Brain microvascular endothelial cell (primary cell): ENCODE data around the gene PHC1.

Source experiments
- DNase-seq: peaks from one replicate; pipeline ENCODE4 v3.0.0-alpha.2; 2020
- H3K27ac ChIP-seq: fragments of 250-450 bp; sonication (Bioruptor Pico); 2 replicates; pipeline ENCODE4 v1.5.1; 2020; ENCODE audit warnings: mild to moderate bottlenecking, moderate library complexity
- H3K27me3 ChIP-seq: fragments of 250-450 bp; sonication (Bioruptor Pico); replicated peaks from 2 replicates; pipeline ENCODE4 v1.5.1; 2020; ENCODE audit warnings: mild to moderate bottlenecking
- H3K36me3 ChIP-seq: fragments of 250-450 bp; sonication (Bioruptor Pico); replicated peaks from 2 replicates; pipeline ENCODE4 v1.5.1; 2020; ENCODE audit warnings: mild to moderate bottlenecking
- H3K4me3 ChIP-seq: 2 replicates; pipeline ENCODE4 v1.5.1; 2011; ENCODE audit warnings: low read depth, mild to moderate bottlenecking, control low read depth, low read length, moderate library complexity
- CTCF ChIP-seq: IDR thresholded peaks from 2 replicates; pipeline ENCODE4 v1.5.1; 2011; ENCODE audit warnings: low read depth, mild to moderate bottlenecking, moderate library complexity, low read length, control low read depth, inconsistent platforms; ENCODE audit errors: missing control alignments
- in situ Hi-C: cut with HindIII; loops from 2 replicates; pipeline ENCODE4 v1.10.0; 2017; ENCODE audit warnings: low sequenced_read_pairs, low pct_ligation_motif_present

PHC1 gene

DNA sequence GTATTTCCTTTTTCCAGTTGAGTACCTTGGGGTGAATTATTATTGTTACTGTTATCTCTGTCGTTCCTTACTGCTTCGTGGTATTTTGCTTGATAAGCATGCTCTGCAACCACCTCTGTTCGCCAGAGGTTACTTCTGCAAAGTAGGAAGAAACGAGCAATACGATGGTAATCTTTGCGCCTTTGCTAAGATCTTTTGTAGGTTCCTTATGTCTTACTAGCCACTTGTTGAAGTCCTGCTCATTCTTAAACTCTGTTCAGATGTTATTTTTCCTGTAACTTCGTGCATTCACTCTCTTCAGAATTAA lies 35.9 kb downstream of the PHC1 start:
- H3K27me3 ChIP-seq: no peaks in the 10 kb centered on the region
- in situ Hi-C loops: no loop called here
- DNase-seq: no peak

DNA sequence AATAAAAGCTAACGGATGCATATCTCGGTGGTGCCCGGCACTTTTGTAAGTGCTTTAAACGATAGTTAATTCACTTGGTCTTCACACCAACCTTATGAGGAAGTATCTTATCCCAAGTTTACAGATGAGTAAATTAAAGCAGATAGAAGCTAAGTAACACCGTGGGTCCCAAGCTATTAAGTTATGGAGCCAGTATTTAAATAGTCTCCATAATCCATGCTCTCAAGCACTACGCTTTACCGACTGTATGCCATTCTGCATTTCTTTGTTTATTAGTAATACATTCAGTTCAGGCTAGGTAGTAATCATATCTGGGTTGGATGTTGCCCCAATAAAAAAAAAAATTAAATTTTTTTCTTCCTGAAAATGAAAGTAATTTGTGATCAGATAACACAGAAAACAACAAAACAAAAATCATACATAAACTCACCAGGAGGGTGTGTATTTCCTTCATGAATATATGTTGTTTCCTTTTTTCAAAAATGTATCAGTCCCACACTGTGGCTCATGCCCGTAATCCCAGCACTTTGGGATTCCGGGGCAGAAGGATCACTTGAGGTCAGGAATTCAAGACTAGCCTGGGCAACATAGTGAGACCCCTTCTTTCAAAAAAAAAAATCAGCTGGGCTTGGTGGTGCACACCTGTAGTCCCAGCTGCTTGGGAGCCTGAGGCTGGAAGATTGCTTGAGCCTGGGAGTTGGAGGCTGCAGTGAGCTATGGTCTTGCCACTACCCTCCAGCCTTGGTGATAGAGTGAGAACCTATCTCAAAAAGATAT lies 36.6 kb downstream of the PHC1 start:
- H3K36me3 ChIP-seq: no peaks in the 10 kb centered on the region
- H3K4me3 ChIP-seq: peak overlapping the region; percentile 93
- in situ Hi-C loops: no loop called here
- TF ChIP-seq CTCF: no peak
- DNase-seq: no peak
- no peaks in the 10 kb centered on the region for H3K27me3 ChIP-seq
- H3K27ac ChIP-seq: no peak overlapping the region

More for the DNA sequence above, 35.9 kb downstream of the PHC1 start:
- no peak for TF ChIP-seq CTCF
- Histone ChIP-seq H3K36me3 (peaks cover 2% of the 10 kb centered on the region), H3K4me3 (peak overlapping the region; percentile 93), H3K27ac (peak overlapping the region; percentile 98)

DNA sequence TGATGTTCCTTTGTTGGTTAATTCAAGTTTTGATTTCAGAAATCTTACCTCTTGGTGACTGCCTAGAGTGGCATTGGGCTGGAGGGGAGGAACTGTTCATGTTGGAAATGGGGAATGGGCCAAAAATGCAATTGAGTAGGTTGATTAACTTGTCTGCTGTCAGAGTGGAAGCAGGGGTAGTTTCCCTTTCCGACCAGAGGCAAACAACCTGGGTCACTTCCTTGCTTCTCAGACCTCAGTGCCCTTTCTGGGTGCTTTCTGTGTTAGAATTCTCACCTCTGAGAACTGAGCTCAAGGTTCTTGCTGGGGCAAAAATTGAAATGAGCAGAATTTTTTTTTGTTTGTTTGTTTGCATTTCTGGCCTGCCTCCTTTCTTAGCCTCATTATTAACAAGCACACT lies 37.4 kb downstream of the PHC1 start:
- H3K27ac ChIP-seq: no peak overlapping the region
- no peaks in the 10 kb centered on the region for H3K27me3 ChIP-seq
- no peak for TF ChIP-seq CTCF
- in situ Hi-C loops: no loop called here
- no peak for DNase-seq
- H3K4me3 ChIP-seq: no peak overlapping the region
- H3K36me3 ChIP-seq: no peaks in the 10 kb centered on the region

DNA sequence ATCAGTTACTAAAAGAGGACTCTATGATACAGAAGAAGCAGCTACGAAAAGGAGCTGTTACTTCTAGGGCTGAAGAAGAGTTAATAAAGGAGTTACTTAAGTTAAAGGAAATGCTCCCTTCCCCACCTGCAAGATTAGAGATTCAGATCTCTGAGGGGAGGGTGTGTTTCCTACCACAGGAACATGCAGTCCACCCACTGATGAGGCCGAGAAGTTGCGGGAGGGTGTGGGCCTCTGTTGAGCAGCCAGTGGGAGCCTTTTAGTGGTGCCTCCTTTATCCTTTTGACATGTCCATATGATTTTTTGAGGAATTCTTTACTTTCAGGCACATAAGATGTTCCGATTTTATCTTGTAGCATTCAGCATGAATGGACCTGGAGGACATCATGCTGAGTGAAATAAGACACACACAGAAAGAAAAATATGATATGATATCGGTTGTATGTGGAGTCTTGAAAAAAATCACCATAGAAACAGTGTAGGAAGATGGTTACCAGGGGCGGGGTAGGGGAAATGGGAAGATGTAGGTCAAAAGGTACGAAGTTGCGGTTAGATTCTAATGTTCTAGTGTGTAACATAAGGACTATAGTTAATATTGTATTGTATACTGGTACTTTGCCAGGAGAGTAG lies 39.6 kb downstream of the PHC1 start:
- Histone ChIP-seq H3K4me3 (no peak overlapping the region), H3K27ac (no peak overlapping the region), H3K36me3 (no peaks in the 10 kb centered on the region), H3K27me3 (no peaks in the 10 kb centered on the region)
- in situ Hi-C loops: no loop called here
- TF ChIP-seq CTCF: no peak
- no peak for DNase-seq

DNA sequence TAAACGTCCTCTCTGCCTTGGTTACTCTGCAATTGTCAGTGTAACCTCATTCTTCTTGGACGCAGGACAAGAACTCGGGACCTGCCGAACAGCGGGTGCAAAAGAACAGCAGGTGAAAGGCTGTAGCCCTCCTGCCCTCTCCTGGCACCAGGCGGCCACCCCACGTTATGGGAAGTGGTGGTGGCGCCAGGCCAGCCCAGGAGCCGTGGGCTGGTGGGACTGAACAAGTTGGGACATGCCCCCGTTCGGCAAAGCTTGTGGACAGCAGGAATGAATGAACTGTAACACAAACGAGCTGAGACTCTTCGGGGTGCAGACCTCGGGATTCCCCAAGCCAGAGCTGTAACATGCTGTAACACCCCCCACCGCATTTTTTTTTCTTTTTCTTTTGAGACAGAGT lies 41.8 kb downstream of the PHC1 start:
- no peak for DNase-seq
- in situ Hi-C loops: no loop called here
- H3K36me3 ChIP-seq: no peaks in the 10 kb centered on the region
- no peak for TF ChIP-seq CTCF
- no peak overlapping the region for H3K27ac ChIP-seq
- no peaks in the 10 kb centered on the region for H3K27me3 ChIP-seq
- no peak overlapping the region for H3K4me3 ChIP-seq
